ENCODE data around the gene CACNB4.
"Not testable (repeated sequence)": the region's sequence is repeated elsewhere in the genome, so short reads cannot be mapped to it uniquely, and the experiment has no call there.

CACNB4 gene

DNA sequence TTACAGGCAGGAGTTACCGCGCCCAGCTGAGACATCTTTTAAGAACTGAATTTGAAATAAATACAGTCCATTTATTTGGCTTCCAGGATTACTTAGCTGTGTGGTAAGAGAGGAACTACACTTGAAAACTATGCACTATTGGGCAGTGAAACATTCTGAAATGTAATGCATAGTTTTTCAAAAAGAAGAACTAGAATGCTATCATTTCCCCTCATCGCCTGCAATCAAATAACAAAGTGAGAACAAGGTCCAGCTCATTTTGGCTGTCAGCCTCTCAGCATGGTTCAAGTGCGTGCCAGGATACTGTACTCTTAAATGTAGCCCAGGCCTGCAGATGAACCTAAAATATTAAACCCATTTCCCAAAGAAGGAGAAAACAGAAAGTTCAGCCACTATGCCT lies 194.0 kb downstream of the CACNB4 start:
- no peak for DNase-seq (ENCODE audit: low read depth)

DNA sequence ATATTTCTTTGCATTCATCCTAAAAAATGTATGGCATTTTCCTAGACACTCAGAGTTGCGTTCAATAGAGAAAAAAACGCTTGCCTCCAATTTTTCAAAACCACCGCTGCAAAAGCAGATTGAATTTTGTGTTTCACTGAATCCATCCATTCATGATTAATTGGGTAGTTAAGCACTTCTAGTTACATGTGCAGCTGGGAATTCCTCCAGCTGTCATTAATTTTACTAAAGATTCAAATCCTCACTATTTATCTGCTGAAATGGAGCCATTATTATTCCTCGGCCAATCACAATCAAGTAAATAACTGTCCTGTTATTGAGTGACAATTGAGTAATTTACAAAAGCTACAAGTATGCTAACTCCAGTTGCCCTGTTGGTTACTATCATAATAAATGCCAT lies 194.8 kb downstream of the CACNB4 start:
- DNase-seq (ENCODE audit: low read depth) = no peak

DNA sequence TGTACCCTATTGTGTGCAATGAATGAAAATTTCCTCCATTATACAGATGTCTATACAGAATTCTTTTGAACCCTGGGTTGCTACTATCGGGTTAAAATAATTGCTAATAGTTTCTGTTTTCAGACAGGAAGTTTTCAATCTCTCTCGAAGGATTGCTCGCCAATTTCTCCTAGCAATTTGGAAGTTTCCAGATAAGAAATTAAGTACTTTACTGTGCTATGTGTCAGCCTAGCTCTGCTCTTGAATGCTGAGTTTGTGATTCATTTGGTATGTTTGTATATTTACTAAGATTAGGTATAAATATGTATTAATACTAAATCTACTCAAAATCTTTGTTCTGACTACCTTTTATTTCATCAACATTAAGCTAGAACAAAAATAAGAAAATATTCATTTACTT lies 196.0 kb downstream of the CACNB4 start:
- no peak for DNase-seq (ENCODE audit: low read depth)

DNA sequence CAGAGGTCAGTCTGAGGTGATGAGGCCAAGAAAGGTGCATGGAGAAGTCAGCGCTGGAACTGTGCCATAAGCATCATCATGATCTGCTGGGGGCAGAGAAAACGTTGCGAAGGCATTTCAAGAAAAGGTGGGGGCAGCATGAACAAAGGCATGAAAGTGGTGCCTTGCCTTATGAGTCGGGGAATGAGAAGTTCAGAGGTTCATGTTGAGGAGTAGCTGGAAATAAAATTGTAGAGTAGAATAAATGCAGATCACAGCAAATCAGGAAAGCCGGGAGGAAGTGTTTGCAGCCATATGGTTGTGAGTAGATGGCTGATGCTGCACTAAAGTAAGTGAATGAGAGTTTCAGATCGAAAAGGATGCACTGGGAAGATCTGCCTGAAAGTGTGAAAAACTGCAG lies 198.5 kb downstream of the CACNB4 start:
- no peak for DNase-seq (ENCODE audit: low read depth)

DNA sequence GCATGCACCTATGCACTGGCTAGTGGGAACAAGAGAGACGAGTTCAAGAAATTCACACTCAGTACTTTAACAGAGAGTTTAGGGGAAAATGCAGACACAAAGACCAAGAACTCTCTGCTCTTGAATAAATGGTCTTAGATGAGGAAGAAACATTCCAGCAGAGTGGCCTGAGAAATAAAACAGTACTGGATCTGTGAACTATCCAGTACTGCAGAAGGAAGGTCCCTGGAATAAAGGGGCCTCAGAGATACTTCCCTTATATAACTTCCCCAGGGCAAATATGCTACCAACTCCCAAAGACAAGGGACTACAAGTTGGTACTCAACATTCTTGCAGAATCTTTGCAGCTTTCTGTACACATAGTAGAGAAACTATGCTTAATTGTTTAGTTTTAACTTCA lies 199.7 kb downstream of the CACNB4 start:
- no peak for DNase-seq (ENCODE audit: low read depth)

DNA sequence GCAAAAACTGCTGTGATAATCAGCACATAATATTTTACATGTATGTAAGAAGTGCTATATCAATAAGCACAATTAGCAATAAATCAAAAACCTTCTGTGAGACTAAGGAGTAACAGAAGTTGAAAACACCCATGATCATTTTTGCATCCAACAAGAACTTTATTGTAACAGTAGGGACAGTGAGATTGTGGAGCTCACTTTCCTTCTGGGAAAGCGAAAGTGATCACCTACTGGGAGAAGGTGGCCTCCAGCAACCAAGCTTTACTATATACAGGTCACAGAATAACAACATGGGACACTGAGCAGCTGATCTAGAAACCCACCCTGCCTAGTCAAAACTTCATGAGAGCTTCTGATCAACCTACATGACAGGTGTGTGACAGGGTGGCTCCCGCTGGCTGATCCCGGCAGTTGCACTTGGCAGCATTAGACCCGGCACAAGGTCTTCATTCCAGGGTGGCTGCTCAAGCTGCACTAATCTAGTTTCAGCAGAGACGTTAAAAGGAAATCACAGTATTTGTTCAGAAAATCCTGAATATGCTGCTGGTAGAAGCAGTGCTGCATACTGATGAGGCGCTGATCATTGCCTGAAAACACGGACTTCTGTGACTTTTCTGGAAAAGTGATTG lies 207.2 kb downstream of the CACNB4 start:
- DNase-seq (ENCODE audit: low read depth) = no peak

DNA sequence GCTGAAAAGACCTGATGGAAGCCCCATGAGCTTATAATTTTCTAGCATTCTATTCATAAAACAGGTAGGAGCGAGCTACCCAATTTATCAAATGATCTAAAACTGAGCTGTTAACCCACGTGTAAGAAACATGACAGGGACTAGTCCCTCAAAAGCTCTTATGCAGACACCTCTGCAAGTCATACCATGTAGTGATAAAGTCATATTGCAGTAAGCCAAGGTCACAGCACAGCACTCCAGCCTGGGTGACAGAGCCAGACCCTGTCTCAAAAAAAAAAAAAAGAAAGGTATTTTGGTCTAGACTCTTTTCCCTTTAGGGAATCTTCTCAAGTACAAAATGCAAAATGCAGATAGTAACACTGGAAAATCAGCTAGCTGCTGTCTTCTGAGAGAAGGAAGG lies 211.7 kb downstream of the CACNB4 start:
- no peak for DNase-seq (ENCODE audit: low read depth)

DNA sequence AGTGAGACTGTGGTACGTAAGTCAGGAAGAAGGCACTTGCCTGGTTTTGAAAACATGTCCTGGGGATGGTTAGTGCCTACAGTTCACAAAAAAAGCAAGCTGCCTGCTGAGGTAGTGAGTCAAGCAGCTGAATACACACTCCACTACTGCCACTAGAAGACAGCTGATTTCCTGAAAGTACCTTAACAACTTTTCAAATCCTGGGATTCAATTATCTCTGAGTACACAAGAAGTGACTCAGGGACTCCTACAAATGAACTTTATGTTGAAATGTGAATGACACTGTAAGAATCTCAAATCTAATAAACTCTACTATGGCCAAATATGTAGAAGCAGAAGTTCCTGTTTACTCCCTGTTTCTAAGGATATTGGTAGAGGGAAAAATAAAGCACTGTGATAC lies 212.6 kb downstream of the CACNB4 start:
- DNase-seq (ENCODE audit: low read depth) = no peak

DNA sequence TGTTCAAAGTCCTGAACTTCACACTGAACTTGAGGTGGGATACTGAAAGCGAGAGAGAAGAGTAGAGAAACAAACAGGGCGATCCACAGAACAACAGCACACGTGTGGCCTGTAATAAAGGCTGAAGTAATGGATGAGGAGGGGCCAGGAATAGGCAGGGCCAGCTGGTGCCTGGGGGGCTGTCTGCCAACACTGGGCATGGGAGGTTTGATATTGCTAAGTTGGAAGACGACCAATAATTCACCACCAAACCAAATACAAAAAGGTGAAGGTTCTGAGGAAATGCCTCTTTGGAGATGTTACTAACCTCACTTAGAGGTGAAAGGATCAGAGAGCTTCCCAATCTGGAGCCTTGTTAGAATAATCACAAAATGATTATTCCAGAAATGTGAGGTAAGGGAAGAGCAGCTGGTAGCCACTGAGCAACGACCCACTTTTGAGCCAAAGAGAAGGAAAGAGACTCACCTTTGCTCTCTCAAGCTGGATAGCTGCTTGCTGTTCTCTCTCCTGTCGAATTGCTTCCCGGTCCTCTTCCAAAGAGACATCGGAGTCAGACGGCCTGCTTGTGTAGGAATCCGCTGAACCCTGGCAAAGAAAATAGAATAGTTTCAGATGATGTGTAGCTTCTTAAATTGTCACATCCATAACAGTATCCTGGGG lies 215.9 kb downstream of the CACNB4 start:
- no peak for DNase-seq (ENCODE audit: low read depth)

DNA sequence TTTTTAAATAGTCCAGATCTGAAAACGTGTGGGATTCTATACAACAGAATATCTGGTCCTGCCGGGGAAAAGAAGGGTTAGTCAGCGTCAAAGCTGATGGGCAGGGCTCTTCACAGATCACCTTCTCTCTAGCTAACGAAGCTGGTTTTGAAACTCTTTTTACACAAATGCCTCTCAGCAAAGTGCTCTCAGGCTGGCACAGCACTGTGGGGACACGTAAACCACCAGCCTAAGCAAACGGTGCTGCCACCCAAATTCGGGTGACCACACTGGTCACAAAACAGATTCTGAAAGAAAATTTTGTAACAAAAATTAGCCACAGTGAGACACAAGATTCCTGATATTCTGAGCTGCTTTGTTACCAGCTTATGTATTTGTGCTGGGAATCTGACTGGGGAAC lies 217.5 kb downstream of the CACNB4 start:
- no peak for DNase-seq (ENCODE audit: low read depth)

DNA sequence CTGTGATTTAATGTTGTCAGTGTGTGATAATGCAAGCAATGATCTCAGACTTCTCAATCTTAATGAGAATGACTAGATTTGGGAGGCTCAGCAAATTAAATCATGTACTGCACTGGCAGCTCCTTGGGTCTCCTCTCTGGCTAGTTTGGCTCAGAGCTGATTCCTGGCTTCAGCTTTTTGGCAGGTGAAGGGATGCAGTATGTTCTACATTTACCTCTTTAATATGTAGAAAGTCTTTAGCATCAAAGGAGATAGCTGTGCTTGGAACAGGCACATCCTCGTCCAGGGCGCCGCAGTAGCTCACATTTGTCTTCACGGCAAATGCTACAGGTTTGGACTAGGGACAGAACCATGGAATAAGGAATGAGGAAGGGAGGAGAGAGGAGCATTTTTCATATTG lies 218.3 kb downstream of the CACNB4 start:
- DNase-seq (ENCODE audit: low read depth) = no peak

DNA sequence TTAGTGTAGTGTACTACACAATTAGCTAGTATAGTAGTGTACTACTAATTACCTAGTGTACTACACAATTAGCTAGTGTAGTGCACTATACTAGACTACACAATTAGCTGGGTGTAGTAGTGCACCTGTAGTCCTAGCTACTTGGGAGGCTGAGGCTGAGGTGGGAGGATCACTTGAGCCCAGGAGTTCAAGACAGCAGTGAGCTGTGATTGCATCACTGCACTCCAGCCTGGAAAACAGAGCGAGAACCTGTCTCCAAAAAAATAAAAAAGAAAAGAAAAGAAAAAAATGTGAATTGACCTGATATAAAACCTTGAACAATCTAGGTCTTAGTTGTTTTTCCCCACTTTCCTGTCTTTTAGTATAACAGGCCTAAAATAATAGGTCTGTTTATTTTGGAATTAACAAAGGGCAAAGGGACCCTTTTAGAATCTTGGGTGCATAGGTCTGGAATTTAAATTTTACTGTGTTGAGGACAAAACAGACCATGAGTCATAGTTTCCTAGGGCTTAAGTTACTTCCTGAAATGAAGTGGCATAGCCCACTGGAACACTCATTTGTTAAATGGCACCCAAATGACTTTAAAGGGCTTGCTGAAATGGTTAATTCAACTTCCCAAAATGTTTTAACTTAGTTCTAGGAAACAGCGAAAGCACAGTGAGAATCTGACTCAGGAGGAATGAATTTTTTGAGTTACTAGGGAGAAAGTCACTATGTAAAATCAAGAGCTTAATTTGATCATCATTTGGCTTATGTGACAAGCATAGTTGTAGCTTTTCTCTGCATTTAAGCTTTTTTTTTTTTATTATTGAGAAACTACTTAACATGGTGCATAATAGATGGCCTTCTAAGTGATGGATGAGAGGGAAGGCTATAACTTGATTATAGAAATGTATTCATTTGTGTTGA lies 219.9 kb downstream of the CACNB4 start:
- DNase-seq (ENCODE audit: low read depth) = no peak

DNA sequence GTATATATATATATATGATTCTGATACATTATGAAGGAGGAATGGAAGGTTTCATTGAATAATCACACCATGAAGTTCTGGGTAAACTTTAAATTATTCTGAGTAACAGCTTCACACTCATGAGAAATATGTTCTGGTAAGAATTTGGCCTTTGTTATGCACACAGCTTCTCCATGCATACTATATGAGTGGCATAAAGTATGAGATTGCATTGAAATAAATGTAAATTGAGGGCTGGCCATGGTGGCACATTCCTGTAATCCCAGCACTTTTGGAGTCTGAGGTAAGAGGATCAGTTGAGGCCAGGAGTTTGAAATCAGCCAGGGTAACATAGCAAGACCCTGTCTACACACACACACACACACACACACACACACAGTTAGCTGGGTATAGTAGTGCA lies 220.6 kb downstream of the CACNB4 start:
- DNase-seq (ENCODE audit: low read depth) = no peak

DNA sequence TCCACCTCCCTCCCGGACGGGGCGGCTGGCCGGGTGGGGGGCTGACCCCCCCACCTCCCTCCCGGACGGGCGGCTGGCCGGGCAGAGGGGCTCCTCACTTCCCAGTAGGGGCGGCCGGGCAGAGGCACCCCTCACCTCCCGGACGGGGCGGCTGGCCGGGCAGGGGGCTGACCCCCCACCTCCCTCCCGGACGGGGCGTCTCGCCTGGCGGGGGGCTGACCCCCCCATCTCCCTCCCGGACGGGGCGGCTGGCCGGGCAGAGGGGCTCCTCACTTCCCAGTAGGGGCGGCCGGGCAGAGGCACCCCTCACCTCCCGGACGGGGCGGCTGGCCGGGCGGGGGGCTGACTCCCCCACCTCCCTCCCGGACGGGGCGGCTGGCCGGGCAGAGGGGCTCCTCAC lies 223.2 kb downstream of the CACNB4 start:
- not testable (repeated sequence) for DNase-seq (ENCODE audit: low read depth)

DNA sequence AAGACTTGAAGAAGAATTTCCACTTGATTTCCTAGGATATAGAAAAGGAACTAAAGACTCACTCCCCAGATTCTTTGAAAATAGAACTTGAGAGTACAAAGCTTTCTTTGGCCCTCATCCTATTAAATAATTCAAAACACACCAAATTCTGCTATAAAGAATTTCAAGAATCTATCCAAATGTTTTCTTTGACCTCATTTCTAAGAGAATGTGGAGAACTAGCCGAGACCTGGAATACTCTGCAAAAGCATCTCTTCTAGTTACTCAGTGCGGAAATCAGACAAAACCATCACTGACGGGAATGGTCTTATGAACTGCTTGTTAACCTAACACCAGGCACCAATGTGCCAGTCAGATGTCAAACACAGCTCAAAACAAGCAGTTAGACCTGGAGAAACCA lies 226.4 kb downstream of the CACNB4 start:
- DNase-seq (ENCODE audit: low read depth) = no peak

DNA sequence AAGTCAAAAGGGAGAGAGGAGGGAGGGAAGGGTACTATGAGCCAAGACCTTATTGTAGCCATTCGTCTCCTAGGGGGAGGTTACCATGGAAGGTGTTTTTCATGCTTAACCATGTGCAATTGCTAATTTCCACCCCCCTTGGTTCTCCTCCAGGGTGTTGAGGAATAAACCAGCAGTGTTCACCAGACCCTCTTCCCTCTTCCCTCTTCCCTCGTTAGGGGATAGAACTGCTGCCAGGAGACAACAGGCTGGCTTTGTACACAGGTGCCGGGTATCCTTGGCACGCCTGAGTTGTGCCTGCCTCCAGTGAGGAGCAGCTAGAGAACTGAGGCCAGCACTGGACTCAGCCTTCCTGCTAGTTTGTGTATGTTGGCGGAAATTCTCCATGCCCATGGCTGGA lies 229.6 kb downstream of the CACNB4 start:
- no peak for DNase-seq (ENCODE audit: low read depth)

DNA sequence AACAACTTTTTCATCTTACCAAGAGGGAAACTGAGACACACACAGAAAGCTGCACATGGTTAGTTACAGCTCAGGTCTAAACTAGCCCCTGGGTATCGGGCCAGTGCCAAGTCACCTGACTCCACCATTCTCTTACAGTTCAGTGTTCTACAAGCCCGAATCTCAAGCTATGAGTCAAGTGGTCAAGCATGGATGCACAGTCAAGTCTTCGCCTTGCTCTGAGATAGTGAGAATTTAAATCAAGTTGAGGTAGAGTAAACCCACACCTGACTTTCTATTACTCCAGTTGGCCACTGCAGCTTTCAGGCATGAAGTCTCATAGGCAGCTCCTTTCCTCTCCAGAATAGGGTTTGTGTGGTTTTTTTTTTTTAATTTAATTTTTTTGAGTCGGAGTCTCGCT lies 236.1 kb downstream of the CACNB4 start:
- no peak for DNase-seq (ENCODE audit: low read depth)

DNA sequence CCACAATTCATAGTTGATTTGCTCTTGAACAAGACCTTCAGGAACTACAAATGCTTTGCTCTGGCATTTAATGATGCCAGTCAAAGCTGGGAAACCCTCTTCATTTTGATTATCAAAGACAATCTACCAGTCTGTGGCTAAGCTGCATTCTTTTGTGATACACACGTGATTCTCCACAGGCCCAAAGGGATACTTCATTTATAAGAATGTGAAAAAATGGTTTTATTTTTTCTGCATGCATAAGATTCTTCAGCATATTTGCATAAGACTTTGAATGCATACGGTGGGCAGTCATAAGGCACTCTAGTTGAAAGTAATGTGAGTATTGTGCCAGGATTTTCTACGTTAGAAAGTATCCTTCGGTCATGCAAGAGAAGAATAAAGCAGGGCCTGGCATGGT lies 237.7 kb downstream of the CACNB4 start:
- DNase-seq (ENCODE audit: low read depth) = no peak

DNA sequence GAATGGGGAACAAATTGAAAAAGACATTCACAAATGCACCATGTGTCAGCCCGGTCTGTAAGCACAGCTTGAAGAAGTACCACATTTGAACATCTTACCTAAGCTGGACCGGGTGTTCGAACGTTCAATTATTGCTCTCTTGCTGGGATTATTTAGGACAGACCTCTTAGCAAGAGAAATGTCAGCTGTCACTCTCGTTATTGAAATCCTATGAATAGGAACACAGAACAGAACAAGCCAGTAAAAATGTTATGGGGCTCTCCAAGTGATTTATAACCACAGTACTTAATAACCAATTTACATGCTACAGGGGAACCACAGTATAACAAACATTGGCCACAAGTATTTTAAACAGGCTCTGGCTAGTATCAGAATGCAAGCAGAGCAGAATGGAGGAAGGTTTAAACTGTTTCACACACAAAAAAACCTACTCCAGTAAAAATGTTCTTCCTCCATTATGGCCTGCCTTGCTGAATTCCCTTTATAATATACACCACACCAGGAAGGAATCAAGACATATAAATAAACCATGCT lies 238.2 kb downstream of the CACNB4 start:
- DNase-seq (ENCODE audit: low read depth) = peak; percentile 34

DNA sequence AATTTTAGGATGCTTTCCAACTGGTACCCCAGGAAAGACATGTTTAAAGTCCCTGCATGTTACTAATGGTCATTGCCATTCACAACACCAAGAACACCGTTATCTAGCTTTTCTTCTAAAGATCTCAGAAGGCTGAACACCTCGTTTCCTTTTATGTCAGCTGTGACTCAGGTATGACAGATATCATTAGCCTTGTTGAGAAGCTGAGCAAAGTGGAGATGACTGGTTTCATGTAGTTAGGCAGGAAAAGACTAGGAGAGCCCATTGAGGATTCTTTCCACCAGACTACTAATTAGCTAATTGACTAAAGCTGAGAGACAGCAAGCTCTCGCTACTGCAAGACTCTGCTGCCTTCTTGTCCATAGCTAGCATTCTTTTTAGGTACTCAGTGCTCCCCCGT lies 238.6 kb downstream of the CACNB4 start:
- DNase-seq (ENCODE audit: low read depth) = no peak

DNA sequence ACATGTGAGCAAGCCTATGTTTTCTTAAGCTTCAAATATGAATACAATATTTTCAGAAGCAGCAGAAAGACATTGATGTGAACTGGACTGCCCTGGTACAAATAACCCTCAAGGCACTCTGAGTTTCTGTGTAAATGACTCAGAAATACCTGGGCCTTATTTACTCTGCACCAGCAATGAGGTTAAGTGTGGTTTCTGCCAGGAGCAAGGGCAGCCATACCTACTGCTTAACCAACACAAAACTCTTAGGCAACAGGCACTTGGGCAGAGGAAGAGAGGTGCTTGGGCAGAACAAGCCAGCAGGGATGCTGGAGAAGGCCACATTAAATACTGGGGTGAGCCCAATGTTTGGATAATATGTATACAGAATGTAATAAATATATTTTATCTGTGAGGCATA lies 241.2 kb downstream of the CACNB4 start:
- no peak for DNase-seq (ENCODE audit: low read depth)

DNA sequence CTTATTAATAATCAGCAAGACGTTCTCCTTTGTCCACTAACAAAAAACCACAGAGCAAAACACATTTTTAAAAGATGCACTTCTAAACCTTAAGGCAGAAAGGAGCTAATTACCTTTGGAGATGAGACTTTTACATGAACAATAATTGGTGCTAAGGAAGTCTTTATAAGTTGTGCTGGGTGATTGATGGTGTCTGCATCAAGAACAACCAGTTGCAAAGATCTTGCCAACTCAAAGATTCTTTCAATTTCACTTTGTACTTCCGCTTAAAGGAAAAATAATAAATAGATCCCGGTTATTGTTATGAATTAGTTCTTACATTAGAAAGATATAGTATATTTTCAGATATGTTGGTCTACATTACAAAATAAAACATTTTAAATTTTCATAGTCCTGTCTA lies 243.7 kb downstream of the CACNB4 start:
- DNase-seq (ENCODE audit: low read depth) = no peak

All from GM04503 (cell line).